Lower lobe of right lung (tissue), 2 donors: ENCODE data around the gene TACSTD2. TPM values are rescaled to one million over a fixed set of nuclear protein-coding genes. Genes with fewer than 3 reads are reported as not detected.
"Not testable (repeated sequence)": the region's sequence is repeated elsewhere in the genome, so short reads cannot be mapped to it uniquely, and the experiment has no call there.

Experiments used
- ATAC-seq, 2 donors: fragments of 200-7000 bp; cut with Tn5 transposase; one replicate each; pipeline ENCODE4 v1.9.1; 2020 to 2022; ENCODE audit warnings: mild to moderate bottlenecking in 2 of 2, moderate library complexity in 2 of 2
- DNase-seq: peaks from one replicate; pipeline ENCODE4 v3.0.0-alpha.2; 2020
- H3K27ac ChIP-seq: fragments of 200-600 bp; one replicate; pipeline ENCODE4 v1.8.0; 2022
- H3K27me3 ChIP-seq: fragments of 200-600 bp; one replicate; pipeline ENCODE4 v1.8.0; 2022; ENCODE audit warnings: low read depth
- H3K36me3 ChIP-seq: fragments of 200-600 bp; one replicate; pipeline ENCODE4 v1.8.0; 2022; ENCODE audit warnings: mild to moderate bottlenecking
- H3K4me1 ChIP-seq: fragments of 200-600 bp; one replicate; pipeline ENCODE4 v1.8.0; 2022
- H3K4me3 ChIP-seq: fragments of 200-600 bp; one replicate; pipeline ENCODE4 v1.8.0; 2022; ENCODE audit warnings: mild to moderate bottlenecking
- H3K9me3 ChIP-seq: fragments of 200-600 bp; one replicate; pipeline ENCODE4 v1.8.0; 2022
- CTCF ChIP-seq: fragments of 200-600 bp; IDR thresholded peaks from one replicate; pipeline ENCODE4 v1.8.0; 2022; ENCODE audit warnings: antibody characterized with exemption, mild to moderate bottlenecking
- intact Hi-C: fragments of 100-400 bp; cut with DNase I; formaldehyde crosslinking; loops from one replicate; pipeline ENCODE4 v1.11.0; 2022
- total RNA-seq: library from RNA; stranded (reverse); fragmentation: NEBNext Ultra II Directional; extraction: Animal tissue kit (Norgen Biotek cat#: 25700); gene quantifications from one replicate; pipeline ENCODE4 v1.2.1, GENCODE V29; 2021
- donor health status: DM: no; HTN: yes; CAD: no; lungs with severe emphysema.

Gene TACSTD2
- total RNA-seq, 1 donor from 2014 or later: 69.9 TPM

DNA sequence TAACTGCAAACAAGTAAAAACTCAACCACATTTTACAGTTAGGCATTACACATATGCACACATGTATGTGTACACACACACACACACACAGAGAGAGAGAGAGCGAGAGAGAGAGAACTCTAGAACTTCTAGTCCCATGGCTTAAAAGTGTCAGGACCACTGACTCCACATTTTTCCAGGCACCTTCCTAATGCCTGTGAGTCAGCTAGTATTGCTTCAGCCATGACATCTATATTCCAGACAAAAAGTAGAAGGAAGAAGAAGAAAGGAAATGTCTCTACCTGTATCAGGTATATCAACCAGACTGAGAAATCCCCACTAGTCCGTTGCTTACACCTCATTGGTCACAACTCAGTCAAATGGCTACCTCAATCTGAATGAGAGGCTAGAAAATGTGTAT, 31.9 kb upstream of the TACSTD2 start:
- no peak for DNase-seq

DNA sequence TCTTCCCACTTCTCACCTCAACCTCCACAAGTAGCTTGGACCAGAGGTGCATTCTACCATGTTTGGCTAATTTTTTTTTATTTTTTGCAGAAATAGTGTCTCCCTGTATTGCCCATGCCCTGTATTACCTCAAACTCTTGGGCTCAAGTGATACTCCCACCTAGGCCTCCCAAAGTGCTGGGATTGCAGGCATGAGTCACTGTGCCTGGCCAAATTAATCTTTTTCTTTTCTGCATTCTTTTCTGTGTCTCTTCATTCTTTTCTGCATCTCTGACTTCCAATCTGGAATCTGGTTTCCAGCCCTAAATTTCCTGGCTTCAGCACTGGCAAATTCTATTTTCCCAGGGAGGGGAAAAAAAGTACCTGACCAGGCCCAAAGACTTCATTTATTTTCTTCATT, 31.2 kb upstream of the TACSTD2 start:
- ATAC-seq: no peak

More for the DNA sequence above, 31.9 kb upstream of the TACSTD2 start:
- no peak overlapping the region for H3K27ac ChIP-seq
- H3K4me3 ChIP-seq: no peak overlapping the region
- H3K36me3 ChIP-seq: no peaks in the 10 kb centered on the region
- intact Hi-C loops: no loop called here
- no peaks in the 10 kb centered on the region for H3K27me3 ChIP-seq
- ATAC-seq: no peak
- H3K9me3 ChIP-seq: no peaks in the 10 kb centered on the region
- TF ChIP-seq CTCF: no peak
- no peaks in the 10 kb centered on the region for H3K4me1 ChIP-seq

GRCh38 chr1:58607391-58607790, 30.3 kb upstream of the TACSTD2 start:
- Histone ChIP-seq H3K36me3 (no peaks in the 10 kb centered on the region), H3K27me3 (no peaks in the 10 kb centered on the region), H3K9me3 (no peaks in the 10 kb centered on the region), H3K27ac (no peak overlapping the region), H3K4me1 (no peaks in the 10 kb centered on the region), H3K4me3 (no peak overlapping the region)
- ATAC-seq (no peak), DNase-seq (no peak)
- no peak for TF ChIP-seq CTCF
- intact Hi-C loops: no loop called here

More for the DNA sequence above, 31.2 kb upstream of the TACSTD2 start:
- H3K27me3 ChIP-seq: no peaks in the 10 kb centered on the region
- no peak for TF ChIP-seq CTCF
- H3K27ac ChIP-seq: no peak overlapping the region
- intact Hi-C loops: no loop called here
- H3K9me3 ChIP-seq: no peaks in the 10 kb centered on the region
- no peaks in the 10 kb centered on the region for H3K36me3 ChIP-seq
- DNase-seq: no peak
- no peak overlapping the region for H3K4me3 ChIP-seq
- no peaks in the 10 kb centered on the region for H3K4me1 ChIP-seq

DNA sequence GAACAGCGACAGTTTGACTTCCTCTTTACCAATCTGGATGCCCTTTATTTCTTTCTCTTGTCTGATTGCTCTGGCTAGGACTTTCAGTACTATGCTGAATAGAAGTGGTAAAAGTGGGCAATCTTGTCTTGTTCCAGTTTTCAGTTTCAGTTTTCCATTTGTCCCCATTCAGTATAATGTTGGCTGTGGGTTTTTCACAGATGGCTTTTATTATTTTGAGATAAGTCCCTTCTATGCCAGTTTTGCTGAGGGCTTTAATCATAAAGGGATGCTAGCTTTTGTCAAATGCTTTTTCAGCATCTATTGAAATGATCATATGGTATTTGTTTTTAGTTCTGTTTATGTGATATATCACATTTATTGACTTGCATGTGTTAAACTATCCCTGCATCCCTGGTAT, 24.9 kb upstream of the TACSTD2 start:
- H3K36me3 ChIP-seq, intact Hi-C loops, H3K4me3 ChIP-seq, ATAC-seq, H3K9me3 ChIP-seq, DNase-seq, H3K27ac ChIP-seq, H3K4me1 ChIP-seq, H3K27me3 ChIP-seq: not testable (repeated sequence)

- DNase-seq (no peak), ATAC-seq (no peak)
- H3K9me3 ChIP-seq: no peaks in the 10 kb centered on the region
- H3K36me3 ChIP-seq: no peaks in the 10 kb centered on the region
- H3K4me3 ChIP-seq: no peak overlapping the region
- H3K27me3 ChIP-seq: no peaks in the 10 kb centered on the region
- intact Hi-C loops: no loop called here
- no peak overlapping the region for H3K27ac ChIP-seq
- peaks cover 5% of the 10 kb centered on the region for H3K4me1 ChIP-seq
- TF ChIP-seq CTCF: no peak
These were observed 20.9 kb upstream of the TACSTD2 start for GRCh38 chr1:58597996-58598395.

GRCh38 chr1:58597076-58597475, 20.0 kb upstream of the TACSTD2 start:
- TF ChIP-seq CTCF: no peak
- intact Hi-C loops: no loop called here
- peak in 1 of 2 donors; percentile 13 for ATAC-seq
- H3K4me3 ChIP-seq: no peak overlapping the region
- no peaks in the 10 kb centered on the region for H3K9me3 ChIP-seq
- DNase-seq: no peak
- H3K27me3 ChIP-seq: no peaks in the 10 kb centered on the region
- H3K36me3 ChIP-seq: no peaks in the 10 kb centered on the region
- H3K27ac ChIP-seq: no peak overlapping the region
- H3K4me1 ChIP-seq: peaks cover 12% of the 10 kb centered on the region
